ENCODE results near the gene ACKR2. TPM values are rescaled to one million over a fixed set of nuclear protein-coding genes. Genes with fewer than 3 reads are reported as not detected.

Gene ACKR2
- total and polyA plus RNA-seq, 8 donors, result 0.77 to 7.9 (median 2.0) TPM

GRCh38 chr3:42851228-42851834 is 42.1 kb downstream of the ACKR2 start:
- no peaks in the 10 kb centered on the region for H3K36me3 ChIP-seq
- ATAC-seq, result no peak

GRCh38 chr3:42852441-42852840 is 43.2 kb downstream of the ACKR2 start:
- Histone ChIP-seq H3K27ac (peak overlapping the region in 1 of 2 donors; percentile 41), H3K9me3 (no peaks in the 10 kb centered on the region), H3K4me3 (no peak overlapping the region), H3K36me3 (no peaks in the 10 kb centered on the region), H3K4me1 (peaks cover 0 to 1% of the 10 kb centered on the region in 2 donors), H3K27me3 (no peaks in the 10 kb centered on the region)
- peak; percentile 45 for ATAC-seq
- intact Hi-C loops (cut with DNase I), result no loop called here
- no peak for TF ChIP-seq CTCF (IDR thresholded peaks at IDR 0.05)
- DNase-seq, result no peak

More at GRCh38 chr3:42851228-42851834, 42.1 kb downstream of the ACKR2 start:
- H3K4me3 ChIP-seq, result no peak overlapping the region
- intact Hi-C loops (cut with DNase I), result no loop called here
- H3K9me3 ChIP-seq, result no peaks in the 10 kb centered on the region
- H3K27me3 ChIP-seq, result no peaks in the 10 kb centered on the region
- H3K27ac ChIP-seq, result no peak overlapping the region
- TF ChIP-seq CTCF (IDR thresholded peaks at IDR 0.05), result no peak
- peaks cover 0 to 12% of the 10 kb centered on the region in 2 donors for H3K4me1 ChIP-seq
- no peak for DNase-seq

GRCh38 chr3:42853056-42853455 is 43.8 kb downstream of the ACKR2 start:
- ATAC-seq, result no peak
- no peak overlapping the region for H3K27ac ChIP-seq
- no peak for TF ChIP-seq CTCF (IDR thresholded peaks at IDR 0.05)
- no peak overlapping the region for H3K4me3 ChIP-seq
- no peak for DNase-seq
- intact Hi-C loops (cut with DNase I), result no loop called here
- H3K9me3 ChIP-seq, result no peaks in the 10 kb centered on the region
- no peaks in the 10 kb centered on the region for H3K4me1 ChIP-seq
- no peaks in the 10 kb centered on the region for H3K36me3 ChIP-seq
- H3K27me3 ChIP-seq, result no peaks in the 10 kb centered on the region

GRCh38 chr3:42853739-42854302 is 44.6 kb downstream of the ACKR2 start:
- Histone ChIP-seq H3K4me1 (no peaks in the 10 kb centered on the region), H3K36me3 (no peaks in the 10 kb centered on the region), H3K27me3 (no peaks in the 10 kb centered on the region), H3K4me3 (no peak overlapping the region), H3K27ac (no peak overlapping the region), H3K9me3 (no peaks in the 10 kb centered on the region)
- intact Hi-C loops (cut with DNase I), result no loop called here
- DNase-seq (no peak), ATAC-seq (no peak)
- no peak for TF ChIP-seq CTCF (IDR thresholded peaks at IDR 0.05)

GRCh38 chr3:42855219-42855546 is 45.9 kb downstream of the ACKR2 start:
- TF ChIP-seq CTCF (IDR thresholded peaks at IDR 0.05), result no peak

More at GRCh38 chr3:42855219-42855546, 45.9 kb downstream of the ACKR2 start:
- no peak overlapping the region for H3K4me3 ChIP-seq
- no peak for ATAC-seq
- no peak overlapping the region for H3K27ac ChIP-seq
- H3K4me1 ChIP-seq, result no peaks in the 10 kb centered on the region
- H3K9me3 ChIP-seq, result no peaks in the 10 kb centered on the region
- intact Hi-C loops (cut with DNase I), result no loop called here
- H3K36me3 ChIP-seq, result no peaks in the 10 kb centered on the region
- no peaks in the 10 kb centered on the region for H3K27me3 ChIP-seq
- no peak for DNase-seq
